Measurements from ENCODE around the gene LY86.

DNA sequence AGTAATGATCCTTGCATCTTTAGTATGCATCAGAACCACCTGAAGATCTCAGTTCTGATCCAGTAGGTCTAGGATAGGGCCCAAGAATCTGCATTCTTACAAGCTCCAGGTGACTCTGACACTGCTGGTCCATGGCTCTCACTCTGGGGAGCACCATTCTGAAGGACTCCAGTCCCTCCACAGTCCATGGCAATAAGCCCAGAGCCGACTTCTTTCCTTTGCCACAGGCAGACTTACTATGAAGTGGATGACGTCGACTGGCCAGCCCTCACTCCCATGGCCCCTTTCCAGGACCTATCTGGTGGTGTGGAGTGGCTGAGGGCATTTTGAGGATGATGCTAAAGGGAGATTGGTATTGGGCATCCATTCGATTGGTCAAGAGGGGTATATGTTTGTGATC lies 21.8 kb upstream of the LY86 start:
- TF ChIP-seq, protein P1, sequence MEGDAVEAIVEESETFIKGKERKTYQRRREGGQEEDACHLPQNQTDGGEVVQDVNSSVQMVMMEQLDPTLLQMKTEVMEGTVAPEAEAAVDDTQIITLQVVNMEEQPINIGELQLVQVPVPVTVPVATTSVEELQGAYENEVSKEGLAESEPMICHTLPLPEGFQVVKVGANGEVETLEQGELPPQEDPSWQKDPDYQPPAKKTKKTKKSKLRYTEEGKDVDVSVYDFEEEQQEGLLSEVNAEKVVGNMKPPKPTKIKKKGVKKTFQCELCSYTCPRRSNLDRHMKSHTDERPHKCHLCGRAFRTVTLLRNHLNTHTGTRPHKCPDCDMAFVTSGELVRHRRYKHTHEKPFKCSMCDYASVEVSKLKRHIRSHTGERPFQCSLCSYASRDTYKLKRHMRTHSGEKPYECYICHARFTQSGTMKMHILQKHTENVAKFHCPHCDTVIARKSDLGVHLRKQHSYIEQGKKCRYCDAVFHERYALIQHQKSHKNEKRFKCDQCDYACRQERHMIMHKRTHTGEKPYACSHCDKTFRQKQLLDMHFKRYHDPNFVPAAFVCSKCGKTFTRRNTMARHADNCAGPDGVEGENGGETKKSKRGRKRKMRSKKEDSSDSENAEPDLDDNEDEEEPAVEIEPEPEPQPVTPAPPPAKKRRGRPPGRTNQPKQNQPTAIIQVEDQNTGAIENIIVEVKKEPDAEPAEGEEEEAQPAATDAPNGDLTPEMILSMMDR (IDR thresholded peaks at IDR 0.05): no peak
- no peak for TF ChIP-seq POLR2A (IDR thresholded peaks at IDR 0.05)
